ENCODE results near the gene KCNAB1.

GRCh38 chr3:156547637-156548036 lies 427.3 kb downstream of the KCNAB1 start:
- TF ChIP-seq POLR2AphosphoS5 (IDR thresholded peaks at IDR 0.05; ENCODE audit: low read depth, low read length) (no peak), REST (IDR thresholded peaks at IDR 0.05; ENCODE audit: insufficient read depth in 1 of 2, low read depth in 2 of 2, low read length in 2 of 2) (no peak), SIN3A (IDR thresholded peaks at IDR 0.05; ENCODE audit: borderline replicate concordance, insufficient read depth, low read length) (no peak), TAF1 (IDR thresholded peaks at IDR 0.05; ENCODE audit: borderline replicate concordance, insufficient read depth, low read length) (no peak)

Data from PFSK-1 (cell line).